B cell (primary cell): ENCODE data around the gene PRSS50. TPM values are rescaled to one million over a fixed set of nuclear protein-coding genes. Genes with fewer than 3 reads are reported as not detected.

Experiments
- ATAC-seq: fragments of 200-7000 bp; cut with Tn5 transposase; one replicate; pipeline ENCODE4 v1.10.0; 2021; ENCODE audit warnings: low read depth, mild to moderate bottlenecking, moderate number of reproducible peaks, moderate library complexity
- CTCF ChIA-PET: fragments of 350-600 bp; sonication (Branson Sonifier 250); formaldehyde crosslinking; loops from one replicate; lab custom pipeline; 2021; ENCODE audit warnings: antibody characterized with exemption, inconsistent platforms; lab: Charles Lee
- POLR2A ChIA-PET: fragments of 350-600 bp; sonication (Branson Sonifier 250); formaldehyde crosslinking; loops from one replicate; lab custom pipeline; 2021; ENCODE audit warnings: antibody characterized with exemption; lab: Charles Lee
- DNase-seq: peaks from one replicate; pipeline ENCODE4 v3.0.0; 2013
- H2AFZ ChIP-seq: 2 replicates; pipeline ENCODE4 v1.6.1; 2012; ENCODE audit warnings: mild to moderate bottlenecking, low read depth, low read length; ENCODE audit not compliant: insufficient read depth, poor library complexity, severe bottlenecking
- H3K27ac ChIP-seq, 2 donors: 1 replicate in 1 of 2; 2 replicates in 1 of 2; pipeline ENCODE4 v1.5.1; 2012 to 2013; ENCODE audit warnings: low read length in 2 of 2, mild to moderate bottlenecking in 2 of 2, moderate library complexity in 1 of 2
- H3K27me3 ChIP-seq, 4 experiments: fragments of 200-600 bp in 1 of 4; sonication (generic) in 1 of 4; replicated peaks in 1 of 4; 1 replicate in 2 of 4; 2 replicates in 2 of 4; pipeline versions ENCODE4 v1.6.1 to v1.7.0; 2013 to 2016; ENCODE audit warnings: low read length in 3 of 4, mild to moderate bottlenecking in 2 of 4, mixed read lengths in 1 of 4, moderate library complexity in 1 of 4; ENCODE audit not compliant: insufficient read depth in 4 of 4, control insufficient read depth in 3 of 4; ENCODE audit errors: control extremely low read depth in 1 of 4
- H3K36me3 ChIP-seq, 2 experiments: replicated peaks in 1 of 2; 1 replicate in 1 of 2; 2 replicates in 1 of 2; pipeline versions ENCODE4 v1.6.1 to v1.7.1; 2013; ENCODE audit warnings: low read length in 1 of 2; ENCODE audit not compliant: insufficient read depth in 2 of 2, control insufficient read depth in 1 of 2; ENCODE audit errors: control extremely low read depth in 1 of 2, extremely low read depth in 1 of 2
- H3K4me1 ChIP-seq, 2 donors: fragments of 200-600 bp in 1 of 2; sonication (generic) in 1 of 2; 1 replicate in 1 of 2; 2 replicates in 1 of 2; pipeline versions ENCODE4 v1.5.1 to v1.6.1; 2013 to 2017; ENCODE audit warnings: low read length in 2 of 2; ENCODE audit not compliant: control insufficient read depth in 2 of 2, insufficient read depth in 2 of 2
- H3K4me2 ChIP-seq: replicated peaks from 2 replicates; pipeline ENCODE3; 2012; ENCODE audit warnings: mild to moderate bottlenecking, low read depth, low read length; ENCODE audit not compliant: poor library complexity, severe bottlenecking
- H3K4me3 ChIP-seq, 5 experiments: fragments of 200-600 bp in 1 of 5; sonication (generic) in 1 of 5; 1 replicate in 3 of 5; 2 replicates in 2 of 5; pipeline versions ENCODE4 v1.5.1 to v1.7.0; 2011 to 2016; ENCODE audit warnings: low read length in 4 of 5, mild to moderate bottlenecking in 4 of 5, low read depth in 2 of 5, control low read depth in 1 of 5, moderate library complexity in 1 of 5; ENCODE audit not compliant: insufficient read depth in 1 of 5; ENCODE audit errors: control extremely low read depth in 1 of 5, extremely low read depth in 1 of 5
- H3K79me2 ChIP-seq: fragments of 200-600 bp; sonication (generic); one replicate; pipeline ENCODE4 v1.6.0; 2016; ENCODE audit warnings: low read length; ENCODE audit not compliant: control insufficient read depth, insufficient read depth
- H3K9ac ChIP-seq: fragments of 200-600 bp; sonication (generic); 2 replicates; pipeline ENCODE4 v1.6.1; 2017; ENCODE audit warnings: mild to moderate bottlenecking, low read length, moderate library complexity
- H3K9me3 ChIP-seq, 3 donors: one replicate each; pipeline versions ENCODE4 v1.6.1 to v1.7.1; 2013; ENCODE audit warnings: low read length in 2 of 3; ENCODE audit not compliant: control insufficient read depth in 2 of 3, insufficient read depth in 1 of 3; ENCODE audit errors: control extremely low read depth in 1 of 3
- H4K20me1 ChIP-seq: 2 replicates; pipeline ENCODE4 v1.6.0; 2012; ENCODE audit warnings: mild to moderate bottlenecking, low read length; ENCODE audit not compliant: insufficient read depth, control insufficient read depth, poor library complexity, severe bottlenecking
- H3K27ac Mint-ChIP-seq: one replicate; pipeline ENCODE4 v1.8.0; 2021; ENCODE audit warnings: mixed read lengths
- H3K27me3 Mint-ChIP-seq: one replicate; pipeline ENCODE4 v1.8.0; 2021; ENCODE audit warnings: mixed read lengths
- H3K4me1 Mint-ChIP-seq: one replicate; pipeline ENCODE4 v1.8.0; 2021; ENCODE audit warnings: mixed read lengths
- H3K4me3 Mint-ChIP-seq: one replicate; pipeline ENCODE4 v1.8.0; 2021; ENCODE audit warnings: mixed read lengths
- H3K9me3 Mint-ChIP-seq: one replicate; pipeline ENCODE4 v1.8.0; 2022; ENCODE audit warnings: mixed read lengths; ENCODE audit not compliant: insufficient read depth
- CTCF ChIP-seq: fragments of 200-600 bp; IDR thresholded peaks from one replicate; pipeline ENCODE4 v1.8.0; 2022; ENCODE audit warnings: antibody characterized with exemption, mild to moderate bottlenecking
- EZH2 ChIP-seq: IDR thresholded peaks from 2 replicates; pipeline ENCODE4 v1.6.1; 2012; ENCODE audit warnings: borderline replicate concordance, low read depth, mild to moderate bottlenecking, moderate library complexity, low read length; ENCODE audit not compliant: insufficient read depth, poor library complexity, severe bottlenecking
- WGBS: methylation state at CpG from one replicate; pipeline ENCODE4 v1.1.5; 2013; ENCODE audit warnings: missing lambda C conversion rate; ENCODE audit not compliant: insufficient coverage; 5-methylcytosine and 5-hydroxymethylcytosine counted together
- intact Hi-C: fragments of 100-400 bp; cut with micrococcal nuclease; formaldehyde crosslinking; loops from one replicate; pipeline ENCODE4 v1.10.0; 2022
- polyA plus RNA-seq: library from polyadenylated mRNA; depleted of rRNA; stranded (reverse); fragments of >200 nt; gene quantifications from 2 replicates; pipeline ENCODE4 v1.2.3, GENCODE V29; 2012
- total RNA-seq, 2 donors: library from RNA; stranded (reverse); fragments of 120-200 nt in 1 of 2; gene quantifications; 1 replicate in 1 of 2; 2 replicates in 1 of 2; pipeline versions ENCODE4 v1.2.3 to v1.2.4, GENCODE V29; 2013 to 2022

The PRSS50 gene
- total and polyA plus RNA-seq, 2 donors (not counting 1 experiment from before 2014, with no cell fraction given) = 0.09 to 0.10 TPM

GRCh38 chr3:46667061-46667621, 50.5 kb downstream of the PRSS50 start:
- POLR2A ChIA-PET = no interaction called here
- Histone ChIP-seq H2AFZ (no peak overlapping the region), H3K79me2 (no peaks in the 10 kb centered on the region), H3K4me3 (no peak overlapping the region), H3K4me1 (no peaks in the 10 kb centered on the region), H3K36me3 (no peaks in the 10 kb centered on the region), H3K4me2 (no peak overlapping the region), H3K9ac (no peak overlapping the region), H3K9me3 (no peaks in the 10 kb centered on the region), H3K27ac (no peak overlapping the region), H3K27me3 (no peaks in the 10 kb centered on the region), H4K20me1 (no peaks in the 10 kb centered on the region)
- Mint-ChIP-seq H3K27me3 (peaks cover 6% of the 10 kb centered on the region), H3K4me3 (no peak overlapping the region), H3K4me1 (no peaks in the 10 kb centered on the region), H3K27ac (no peak overlapping the region), H3K9me3 (no peaks in the 10 kb centered on the region)
- no peak for TF ChIP-seq EZH2
- no peak for TF ChIP-seq CTCF
- CTCF ChIA-PET = no interaction called here
- intact Hi-C loops = no loop called here
- no peak for ATAC-seq
- 80% methylated on average over 8 of the region's 8 CpGs for WGBS
- DNase-seq = no peak

GRCh38 chr3:46666453-46666845, 51.2 kb downstream of the PRSS50 start:
- DNase-seq = no peak
- POLR2A ChIA-PET = no interaction called here
- Histone ChIP-seq H2AFZ (no peak overlapping the region), H3K9ac (no peak overlapping the region), H3K4me2 (no peak overlapping the region), H3K9me3 (no peaks in the 10 kb centered on the region), H3K27ac (no peak overlapping the region), H4K20me1 (no peaks in the 10 kb centered on the region), H3K4me1 (no peaks in the 10 kb centered on the region), H3K27me3 (no peaks in the 10 kb centered on the region), H3K36me3 (no peaks in the 10 kb centered on the region), H3K79me2 (no peaks in the 10 kb centered on the region), H3K4me3 (no peak overlapping the region)
- Mint-ChIP-seq H3K27ac (no peak overlapping the region), H3K27me3 (peaks cover 11% of the 10 kb centered on the region), H3K4me1 (no peaks in the 10 kb centered on the region), H3K4me3 (no peak overlapping the region), H3K9me3 (no peaks in the 10 kb centered on the region)
- WGBS = 92% methylated on average over 7 of the region's 7 CpGs
- CTCF ChIA-PET = no interaction called here
- TF ChIP-seq CTCF (no peak), EZH2 (no peak)
- intact Hi-C loops = no loop called here
- no peak for ATAC-seq
